HFF-Myc (cell line): Measurements from ENCODE around the gene NLK.

Experiments
- DNase-seq: peaks from one replicate; pipeline ENCODE4 v3.0.0-alpha.2; 2011; ENCODE audit warnings: low read depth; ENCODE audit errors: extremely low read depth
- H3K4me3 ChIP-seq: replicated peaks from 2 replicates; pipeline ENCODE4 v1.5.1; 2011; ENCODE audit warnings: low read depth, mild to moderate bottlenecking, control low read depth, low read length
- TF ChIP-seq, protein P1 (sequence below): IDR thresholded peaks from 2 replicates; pipeline ENCODE4 v1.5.1; 2012; ENCODE audit warnings: mild to moderate bottlenecking, low read depth, low read length, control low read depth; ENCODE audit errors: missing control alignments

The NLK gene

DNA sequence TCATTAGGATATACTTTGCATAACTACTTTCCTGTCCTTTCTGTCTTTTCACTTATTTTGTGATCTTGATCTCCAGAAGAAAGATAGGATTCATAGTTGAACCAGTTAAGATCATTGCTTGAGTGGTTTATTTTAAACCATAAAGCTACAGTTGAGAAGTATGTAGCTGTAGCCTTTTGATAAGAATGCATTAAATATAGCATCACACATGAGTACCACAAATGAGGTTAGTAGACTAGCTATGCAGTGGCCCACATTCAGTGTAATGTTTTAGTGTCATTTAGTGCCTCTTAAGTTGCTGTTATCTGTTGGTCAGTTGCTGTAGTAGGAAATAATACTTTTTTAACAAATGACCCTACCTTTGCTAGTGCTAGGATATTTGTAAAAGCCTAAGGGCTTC, 1.3 kb downstream of the NLK start:
- TF ChIP-seq, protein P1, sequence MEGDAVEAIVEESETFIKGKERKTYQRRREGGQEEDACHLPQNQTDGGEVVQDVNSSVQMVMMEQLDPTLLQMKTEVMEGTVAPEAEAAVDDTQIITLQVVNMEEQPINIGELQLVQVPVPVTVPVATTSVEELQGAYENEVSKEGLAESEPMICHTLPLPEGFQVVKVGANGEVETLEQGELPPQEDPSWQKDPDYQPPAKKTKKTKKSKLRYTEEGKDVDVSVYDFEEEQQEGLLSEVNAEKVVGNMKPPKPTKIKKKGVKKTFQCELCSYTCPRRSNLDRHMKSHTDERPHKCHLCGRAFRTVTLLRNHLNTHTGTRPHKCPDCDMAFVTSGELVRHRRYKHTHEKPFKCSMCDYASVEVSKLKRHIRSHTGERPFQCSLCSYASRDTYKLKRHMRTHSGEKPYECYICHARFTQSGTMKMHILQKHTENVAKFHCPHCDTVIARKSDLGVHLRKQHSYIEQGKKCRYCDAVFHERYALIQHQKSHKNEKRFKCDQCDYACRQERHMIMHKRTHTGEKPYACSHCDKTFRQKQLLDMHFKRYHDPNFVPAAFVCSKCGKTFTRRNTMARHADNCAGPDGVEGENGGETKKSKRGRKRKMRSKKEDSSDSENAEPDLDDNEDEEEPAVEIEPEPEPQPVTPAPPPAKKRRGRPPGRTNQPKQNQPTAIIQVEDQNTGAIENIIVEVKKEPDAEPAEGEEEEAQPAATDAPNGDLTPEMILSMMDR = no peak
- H3K4me3 ChIP-seq = peak overlapping the region; percentile 70
- DNase-seq = no peak

DNA sequence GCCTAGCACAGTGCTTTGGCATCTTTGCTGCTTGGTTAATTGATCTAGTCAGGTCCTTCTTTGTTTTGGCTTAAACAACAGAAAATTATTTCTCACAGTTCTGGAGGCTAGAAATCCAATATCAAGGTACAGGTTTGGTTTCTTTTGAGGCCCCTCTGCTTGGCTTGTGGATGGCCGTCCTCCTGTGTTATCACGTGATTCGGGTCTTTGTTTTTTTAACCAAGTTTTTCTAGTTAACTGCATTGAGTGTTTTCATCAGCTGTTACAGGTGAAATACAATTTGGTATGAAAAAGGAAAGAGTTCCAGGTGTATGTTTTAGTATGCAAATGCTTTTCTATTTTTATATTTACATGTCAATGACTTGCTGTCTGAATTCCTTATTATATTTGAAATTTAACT, 2.8 kb downstream of the NLK start:
- TF ChIP-seq, protein P1 = no peak
- peak overlapping the region; percentile 70 for H3K4me3 ChIP-seq
- DNase-seq = no peak

DNA sequence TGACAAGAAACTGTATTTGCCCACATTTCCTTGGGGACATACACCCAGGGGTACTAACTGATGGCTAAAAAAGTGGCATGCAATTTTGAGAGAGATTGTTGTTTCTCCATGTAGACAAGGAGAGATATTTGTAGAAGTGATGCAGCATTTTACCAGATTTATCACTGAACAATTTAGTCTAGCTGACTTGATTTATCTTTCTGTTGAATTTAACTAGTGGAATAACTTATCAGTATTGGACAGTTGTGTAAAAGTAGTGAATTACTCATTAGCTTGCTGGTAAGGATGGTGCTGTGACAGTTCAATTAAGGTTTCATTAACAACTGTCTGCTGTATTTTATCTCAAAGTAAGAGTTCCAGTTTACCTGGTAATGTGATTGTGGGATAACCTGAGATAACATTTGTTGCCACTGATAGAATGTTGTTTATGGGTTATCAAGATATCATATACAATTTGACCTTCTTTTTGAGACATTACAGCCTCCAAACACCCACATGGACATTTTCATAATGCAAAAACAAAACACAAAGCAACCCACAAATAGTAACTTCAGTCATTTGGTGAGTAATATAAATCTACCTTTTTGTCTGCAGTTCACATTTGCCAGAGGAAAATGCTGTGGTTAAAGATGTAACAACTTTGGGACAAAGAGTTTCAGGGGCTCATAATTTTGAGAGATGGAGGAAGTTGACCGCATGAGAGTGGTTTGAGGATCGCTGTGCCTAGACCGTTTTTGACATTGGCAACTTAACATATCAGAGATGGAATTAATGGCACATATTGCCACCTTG, 3.8 kb downstream of the NLK start:
- H3K4me3 ChIP-seq = no peak overlapping the region
- no peak for DNase-seq
- TF ChIP-seq, protein P1 = no peak

DNA sequence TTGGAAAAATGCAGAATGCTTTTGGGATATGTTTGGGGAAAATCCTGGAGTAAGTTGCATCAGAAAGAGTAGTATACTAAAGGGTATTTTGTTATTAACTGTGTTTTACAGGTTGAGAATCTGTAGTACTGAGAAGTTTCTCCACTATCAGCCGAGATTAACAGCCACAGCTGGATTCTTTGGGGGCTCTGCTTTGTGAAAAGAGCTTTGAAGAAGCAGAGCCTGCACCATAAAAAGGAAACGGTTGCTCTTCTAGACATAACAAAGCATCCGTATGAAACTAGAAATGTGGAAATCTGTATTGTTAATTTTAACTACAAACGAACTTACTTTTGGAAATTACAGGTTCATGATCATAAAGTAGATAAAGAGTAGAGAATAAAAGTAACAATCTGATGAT, 5.3 kb downstream of the NLK start:
- TF ChIP-seq, protein P1 = no peak
- no peak overlapping the region for H3K4me3 ChIP-seq

DNA sequence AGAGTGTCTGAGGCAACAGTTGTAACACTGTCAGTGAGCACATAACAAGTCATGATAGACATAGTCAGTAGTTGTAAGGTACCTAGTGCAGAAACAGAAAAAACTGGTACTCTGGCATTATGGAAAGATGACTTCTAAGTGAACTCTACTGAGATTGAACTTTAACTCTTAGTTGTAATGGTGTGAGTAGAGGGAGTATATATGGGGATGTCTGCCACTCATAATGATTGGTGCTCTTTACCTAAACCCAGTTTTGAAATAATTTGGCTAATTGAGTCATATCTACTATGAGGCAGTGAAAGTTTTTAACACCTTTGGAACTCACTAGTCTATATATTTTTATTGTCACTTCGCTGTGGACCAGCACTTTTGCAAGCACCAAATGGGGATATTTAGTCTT, 6.6 kb downstream of the NLK start:
- TF ChIP-seq, protein P1 = no peak
- H3K4me3 ChIP-seq = no peak overlapping the region
- DNase-seq = no peak

More for the DNA sequence above, 5.3 kb downstream of the NLK start:
- no peak for DNase-seq

DNA sequence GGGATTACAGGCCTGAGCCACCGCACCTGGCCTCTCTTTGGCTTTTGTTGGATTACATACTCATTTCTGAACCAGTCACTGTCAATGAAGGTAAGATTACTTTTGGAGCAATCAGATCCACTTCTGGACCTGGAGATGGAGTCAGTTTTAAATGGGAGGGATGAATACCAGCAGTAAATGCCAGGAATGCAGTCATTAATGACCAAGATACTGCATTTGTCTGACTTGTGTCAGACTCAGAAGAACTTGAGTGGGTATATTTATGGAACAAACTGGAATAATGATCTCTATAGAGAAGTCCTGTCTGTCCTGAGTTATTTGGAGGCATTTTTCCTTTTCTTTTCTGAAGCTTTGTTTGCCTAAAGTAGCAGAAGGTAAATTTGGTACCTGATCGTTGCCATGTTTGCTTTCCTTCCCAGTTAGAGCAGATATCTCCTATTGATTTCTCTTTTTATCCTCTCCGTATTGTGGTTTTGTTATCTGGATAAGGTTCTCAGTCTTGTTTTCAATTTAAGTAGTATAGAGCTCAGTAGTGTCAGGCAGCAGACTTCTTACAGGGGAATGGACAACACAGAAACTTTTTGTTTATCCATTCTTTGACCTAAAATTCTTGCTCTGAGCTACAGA, 10.7 kb downstream of the NLK start:
- TF ChIP-seq, protein P1 = no peak
- no peak overlapping the region for H3K4me3 ChIP-seq
- no peak for DNase-seq

DNA sequence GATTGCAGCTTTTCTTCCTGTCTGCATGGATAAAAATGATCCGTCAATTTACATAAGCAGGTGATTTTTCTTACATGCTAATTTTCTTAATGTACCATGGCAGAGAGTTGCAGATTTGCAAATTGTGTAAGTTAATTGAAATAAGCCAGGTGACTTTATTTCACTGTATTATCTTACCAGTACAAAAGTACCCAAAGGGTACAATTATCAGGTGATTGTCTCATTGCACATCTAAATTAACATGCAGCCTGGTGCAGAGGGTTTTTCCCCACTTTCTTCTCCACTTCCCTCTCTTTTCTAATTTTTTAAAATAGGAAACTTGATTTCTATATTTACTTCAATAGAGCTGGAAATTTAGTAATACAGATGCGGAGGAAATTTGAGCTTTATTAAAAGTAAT, 11.2 kb downstream of the NLK start:
- TF ChIP-seq, protein P1 = no peak
- no peak for DNase-seq
- H3K4me3 ChIP-seq = no peak overlapping the region
